Kidney epithelial cell (primary cell): Measurements from ENCODE around the gene PARK7. TPM values are rescaled to one million over a fixed set of nuclear protein-coding genes. Genes with fewer than 3 reads are reported as not detected.
A peak's percentile ranks its signal among the peaks of the same experiment; 100 is the strongest.

Experiments used
- DNase-seq: peaks from one replicate; pipeline ENCODE4 v3.0.0-alpha.2; 2010; ENCODE audit warnings: low read depth
- H3K27me3 ChIP-seq: 2 replicates; pipeline ENCODE4 v1.6.0; 2011; ENCODE audit warnings: low read length; ENCODE audit not compliant: control insufficient read depth, insufficient read depth
- H3K36me3 ChIP-seq: 2 replicates; pipeline ENCODE4 v1.5.1; 2011; ENCODE audit warnings: low read length; ENCODE audit not compliant: control insufficient read depth, insufficient read depth
- H3K4me3 ChIP-seq: 2 replicates; pipeline ENCODE4 v1.5.1; 2011; ENCODE audit warnings: low read depth, mild to moderate bottlenecking, control low read depth, low read length
- CTCF ChIP-seq: IDR thresholded peaks from 2 replicates; pipeline ENCODE4 v1.5.1; 2011; ENCODE audit warnings: mild to moderate bottlenecking, moderate library complexity, low read length, control low read depth, inconsistent platforms; ENCODE audit not compliant: insufficient read depth, poor library complexity, severe bottlenecking
- total RNA-seq: library from RNA; depleted of rRNA; stranded (reverse); fragments of >200 nt; gene quantifications from 2 replicates; pipeline ENCODE4 v1.2.3, GENCODE V29; 2015

Gene PARK7
- total RNA-seq, 1 donor from 2014 or later, result 228 TPM

DNA sequence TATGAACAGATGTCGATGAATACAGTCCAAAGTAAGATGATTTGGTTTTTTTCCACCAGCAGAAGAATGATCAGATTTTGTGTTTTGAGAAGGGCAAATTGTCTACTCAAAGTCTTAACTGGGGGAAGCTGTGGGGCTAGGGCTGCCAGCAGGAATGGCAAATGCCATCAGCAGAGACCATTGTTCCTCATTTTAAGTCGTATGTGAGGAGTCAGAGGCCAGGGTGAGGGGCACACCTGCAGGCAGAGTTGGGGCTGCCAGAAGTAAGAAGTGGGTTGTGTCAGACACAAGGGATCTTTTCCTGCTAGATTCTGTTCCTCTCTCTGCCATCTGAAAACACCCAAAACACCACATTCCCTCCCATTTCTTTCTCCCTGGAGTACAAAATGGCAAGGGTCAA, 8.7 kb downstream of the PARK7 start:
- TF ChIP-seq CTCF, result no peak
- Histone ChIP-seq H3K36me3 (peaks cover 5% of the 10 kb centered on the region), H3K4me3 (no peak overlapping the region), H3K27me3 (no peaks in the 10 kb centered on the region)
- no peak for DNase-seq

GRCh38 chr1:7971024-7971423, 9.5 kb downstream of the PARK7 start:
- peaks cover 2% of the 10 kb centered on the region for H3K36me3 ChIP-seq
- TF ChIP-seq CTCF, result no peak
- no peak for DNase-seq

DNA sequence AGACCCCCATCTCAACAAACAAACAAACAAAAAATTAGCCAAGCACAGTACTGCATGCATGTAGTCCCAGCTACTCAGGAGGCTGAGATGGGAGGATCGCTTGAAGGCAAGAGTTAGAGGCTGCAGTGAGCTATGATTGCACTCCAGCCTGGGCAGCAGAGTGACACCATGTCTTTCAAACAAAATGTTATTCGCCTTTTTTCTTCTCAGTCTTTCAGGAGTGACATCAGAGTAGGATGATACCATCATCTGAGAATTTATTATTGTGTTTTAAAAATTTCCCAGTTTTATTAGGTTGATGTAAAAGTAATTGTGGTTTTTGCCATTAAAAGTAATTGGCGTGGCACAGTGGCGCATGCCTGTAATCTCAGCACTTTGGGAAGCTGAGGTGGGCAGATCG, 10.8 kb downstream of the PARK7 start:
- no peak for TF ChIP-seq CTCF
- no peak for DNase-seq
- Histone ChIP-seq H3K27me3 (no peaks in the 10 kb centered on the region), H3K4me3 (no peak overlapping the region), H3K36me3 (no peaks in the 10 kb centered on the region)

More at GRCh38 chr1:7971024-7971423, 9.5 kb downstream of the PARK7 start:
- Histone ChIP-seq H3K4me3 (no peak overlapping the region), H3K27me3 (no peaks in the 10 kb centered on the region)

DNA sequence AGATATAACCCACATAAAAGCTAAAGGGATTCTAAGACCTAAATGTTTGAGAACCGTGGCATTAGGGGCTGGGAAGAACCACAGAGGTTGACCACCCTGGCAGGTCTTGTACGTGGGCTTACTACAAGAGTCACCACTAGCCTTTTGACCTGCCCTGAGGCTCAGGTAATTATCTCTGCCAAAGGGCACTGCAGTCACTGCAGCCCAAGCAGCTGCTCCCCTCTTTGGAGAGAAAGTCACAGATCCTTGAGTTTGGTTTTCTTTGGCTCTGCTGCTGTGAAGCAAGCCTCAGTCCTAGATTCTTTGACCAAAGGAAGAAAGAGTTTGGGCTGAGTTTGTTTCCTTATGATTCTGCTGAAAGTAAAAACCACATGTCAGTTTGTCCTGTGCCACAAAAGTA, 11.6 kb downstream of the PARK7 start:
- no peak overlapping the region for H3K4me3 ChIP-seq
- H3K36me3 ChIP-seq, result no peaks in the 10 kb centered on the region
- no peak for TF ChIP-seq CTCF
- DNase-seq, result no peak
- H3K27me3 ChIP-seq, result no peaks in the 10 kb centered on the region

- no peak for DNase-seq
- Histone ChIP-seq H3K4me3 (no peak overlapping the region), H3K36me3 (no peaks in the 10 kb centered on the region), H3K27me3 (no peaks in the 10 kb centered on the region)
- TF ChIP-seq CTCF, result peak; percentile 98
These were observed 13.8 kb downstream of the PARK7 start for GRCh38 chr1:7975212-7975865.

GRCh38 chr1:7980984-7981383, 19.5 kb downstream of the PARK7 start:
- TF ChIP-seq CTCF, result no peak
- no peak for DNase-seq
- no peak overlapping the region for H3K4me3 ChIP-seq
- peaks cover 8% of the 10 kb centered on the region for H3K36me3 ChIP-seq
- H3K27me3 ChIP-seq, result no peaks in the 10 kb centered on the region
